ENCODE results near the gene BHLHE41. TPM values are rescaled to one million over a fixed set of nuclear protein-coding genes. Genes with fewer than 3 reads are reported as not detected.

BHLHE41 gene
- total RNA-seq, 1 donor from 2014 or later: 34.5 TPM

DNA sequence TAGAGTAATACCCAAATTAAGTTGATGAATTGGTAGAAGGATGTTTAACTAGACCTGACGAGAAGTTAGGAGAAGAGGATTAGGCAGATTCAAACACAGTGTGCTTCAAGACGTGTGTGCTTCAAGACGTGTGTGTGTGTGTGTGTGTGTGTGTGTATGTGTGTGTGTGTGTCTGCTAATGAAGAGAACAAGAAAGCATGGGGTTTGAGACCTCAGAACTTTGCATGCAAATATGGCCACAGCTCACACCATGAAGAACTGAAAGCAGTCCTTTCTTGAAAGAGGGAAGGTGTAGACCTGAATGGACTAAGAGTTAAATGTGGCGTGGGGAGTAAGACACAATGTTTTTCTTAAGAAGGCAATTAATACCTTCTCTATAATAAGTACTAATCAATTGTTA, 38.1 kb upstream of the BHLHE41 start:
- no peaks in the 10 kb centered on the region for H3K36me3 Mint-ChIP-seq (ENCODE audit: low read depth)
- no peaks in the 10 kb centered on the region for H3K27me3 Mint-ChIP-seq
- H3K4me3 Mint-ChIP-seq: no peak overlapping the region
- peak overlapping the region; percentile 67 for H3K27ac Mint-ChIP-seq
- POLR2A ChIA-PET: interaction anchor here (0.7 to 3.0 kb wide), 4 partner anchors 8 to 48 kb away, joined by 3 to 10 read pairs (median 4); partner anchors contain the start of gene BHLHE41
- DNase-seq: no peak
- no peaks in the 10 kb centered on the region for H3K9me3 Mint-ChIP-seq
- TF ChIP-seq, protein P1, sequence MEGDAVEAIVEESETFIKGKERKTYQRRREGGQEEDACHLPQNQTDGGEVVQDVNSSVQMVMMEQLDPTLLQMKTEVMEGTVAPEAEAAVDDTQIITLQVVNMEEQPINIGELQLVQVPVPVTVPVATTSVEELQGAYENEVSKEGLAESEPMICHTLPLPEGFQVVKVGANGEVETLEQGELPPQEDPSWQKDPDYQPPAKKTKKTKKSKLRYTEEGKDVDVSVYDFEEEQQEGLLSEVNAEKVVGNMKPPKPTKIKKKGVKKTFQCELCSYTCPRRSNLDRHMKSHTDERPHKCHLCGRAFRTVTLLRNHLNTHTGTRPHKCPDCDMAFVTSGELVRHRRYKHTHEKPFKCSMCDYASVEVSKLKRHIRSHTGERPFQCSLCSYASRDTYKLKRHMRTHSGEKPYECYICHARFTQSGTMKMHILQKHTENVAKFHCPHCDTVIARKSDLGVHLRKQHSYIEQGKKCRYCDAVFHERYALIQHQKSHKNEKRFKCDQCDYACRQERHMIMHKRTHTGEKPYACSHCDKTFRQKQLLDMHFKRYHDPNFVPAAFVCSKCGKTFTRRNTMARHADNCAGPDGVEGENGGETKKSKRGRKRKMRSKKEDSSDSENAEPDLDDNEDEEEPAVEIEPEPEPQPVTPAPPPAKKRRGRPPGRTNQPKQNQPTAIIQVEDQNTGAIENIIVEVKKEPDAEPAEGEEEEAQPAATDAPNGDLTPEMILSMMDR (IDR thresholded peaks at IDR 0.05): no peak
- intact Hi-C loops (cut with micrococcal nuclease): no loop called here
- ATAC-seq (ENCODE audit: low read depth): peak; percentile 74
- CTCF ChIA-PET: interaction anchor here (0.8 to 1.3 kb wide), 2 partner anchors 9 to 40 kb away, joined by 3 to 9 read pairs; no protein-coding TSS in a partner anchor
- H3K4me1 Mint-ChIP-seq: peaks cover 61% of the 10 kb centered on the region

DNA sequence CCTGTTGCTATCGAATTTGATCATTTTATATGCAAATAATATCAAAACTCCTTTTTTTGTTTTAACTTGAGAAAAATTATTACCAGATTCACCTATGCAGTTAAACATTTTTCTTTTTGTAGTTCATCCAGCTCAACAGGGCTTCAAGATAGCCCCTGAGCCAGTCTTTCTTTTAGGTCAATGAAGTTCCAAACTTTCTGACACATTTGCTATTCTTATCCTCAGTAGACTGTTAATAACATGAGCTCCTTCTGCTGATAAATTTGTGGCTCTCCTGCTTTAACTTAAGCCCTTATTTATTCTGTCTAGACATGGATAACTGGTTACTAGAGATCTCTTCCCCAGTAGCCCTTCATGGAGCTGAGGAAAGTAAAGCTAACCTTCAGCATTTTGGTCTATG, 37.3 kb upstream of the BHLHE41 start:
- peak overlapping the region; percentile 67 for H3K27ac Mint-ChIP-seq
- CTCF ChIA-PET: interaction anchor here (0.8 to 1.3 kb wide), 2 partner anchors 9 to 39 kb away, joined by 3 to 9 read pairs; no protein-coding TSS in a partner anchor
- peaks cover 68% of the 10 kb centered on the region for H3K4me1 Mint-ChIP-seq

DNA sequence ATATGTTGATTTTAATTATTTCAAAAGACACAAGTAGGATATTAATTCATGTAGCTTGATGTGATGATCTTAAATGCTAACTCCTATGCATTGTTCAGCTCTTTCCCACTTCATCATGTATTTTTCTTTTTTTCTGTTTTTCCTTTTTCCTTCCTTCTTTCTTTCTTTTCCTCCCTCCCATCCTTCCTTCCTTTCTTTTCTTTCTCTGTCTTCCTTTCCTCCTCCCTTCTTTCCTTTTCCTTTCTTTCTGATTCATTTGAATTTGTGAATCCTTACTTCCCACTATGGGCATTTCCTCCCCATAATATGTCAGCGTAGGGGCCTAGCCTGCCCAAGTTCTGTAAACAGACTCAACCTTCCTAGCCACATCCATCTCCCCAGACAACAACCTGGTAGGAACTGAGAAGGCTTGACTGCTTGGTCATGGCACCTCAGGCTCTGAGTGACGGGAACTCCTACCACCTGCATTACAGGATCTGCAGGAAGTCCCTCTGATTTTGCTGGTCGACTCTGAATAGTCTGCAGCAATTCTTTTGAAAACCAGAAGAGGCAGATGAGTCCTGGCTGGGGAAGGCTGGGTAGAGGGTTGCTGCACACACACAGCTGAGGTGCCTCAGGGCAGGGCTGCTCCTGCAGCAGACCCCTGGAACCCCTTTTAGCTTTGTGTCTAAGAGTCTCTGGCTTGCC, 33.4 kb upstream of the BHLHE41 start:
- Mint-ChIP-seq H3K4me3 (peak overlapping the region; percentile 41), H3K4me1 (peaks cover 97% of the 10 kb centered on the region), H3K9me3 (no peaks in the 10 kb centered on the region), H3K27ac (peak overlapping the region; percentile 87), H3K27me3 (no peaks in the 10 kb centered on the region), H3K36me3 (ENCODE audit: low read depth) (no peaks in the 10 kb centered on the region)
- ChIA-PET CTCF (interaction anchor here (0.9 to 5.7 kb wide), 6 partner anchors 36 to 160 kb away, joined by 4 to 74 read pairs (median 5); partner anchors contain the start of genes BHLHE41 and SSPN), POLR2A (interaction anchor here (0.5 to 7.1 kb wide), 9 partner anchors 31 to 309 kb away, joined by 3 to 189 read pairs (median 5); partner anchors contain the start of genes BHLHE41 and SSPN)
- DNase-seq (peak; percentile 21), ATAC-seq (ENCODE audit: low read depth) (peak; percentile 12)
- TF ChIP-seq, protein P1 (IDR thresholded peaks at IDR 0.05): no peak
- intact Hi-C loops (cut with micrococcal nuclease): no loop called here

More for the DNA sequence above, 37.3 kb upstream of the BHLHE41 start:
- DNase-seq: no peak
- no peaks in the 10 kb centered on the region for H3K9me3 Mint-ChIP-seq
- TF ChIP-seq, protein P1 (IDR thresholded peaks at IDR 0.05): no peak
- H3K36me3 Mint-ChIP-seq (ENCODE audit: low read depth): no peaks in the 10 kb centered on the region
- intact Hi-C loops (cut with micrococcal nuclease): no loop called here
- H3K4me3 Mint-ChIP-seq: no peak overlapping the region
- H3K27me3 Mint-ChIP-seq: no peaks in the 10 kb centered on the region
- ATAC-seq (ENCODE audit: low read depth): no peak
- POLR2A ChIA-PET: interaction anchor here (1.0 to 3.0 kb wide), 3 partner anchors 9 to 40 kb away, joined by 3 to 10 read pairs (median 4); partner anchors contain the start of gene BHLHE41

DNA sequence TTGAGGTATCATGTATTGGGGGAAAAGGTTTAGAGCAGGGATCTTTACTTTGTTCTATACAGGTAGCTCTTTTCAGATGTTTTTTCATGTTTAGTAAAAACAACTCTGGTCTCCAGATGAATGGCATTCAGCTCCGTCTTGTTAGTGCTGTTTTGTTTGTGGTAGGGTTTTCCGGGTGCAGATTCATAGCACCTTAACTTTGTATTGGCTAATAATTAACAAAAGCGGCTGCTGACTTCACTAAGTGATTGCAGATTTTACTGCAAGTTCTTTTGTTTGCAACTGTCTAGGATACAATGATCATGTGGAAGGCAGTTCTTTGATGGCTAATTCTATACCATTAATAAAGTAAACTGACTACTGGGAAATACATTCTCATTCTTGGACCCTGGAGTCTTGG, 32.2 kb upstream of the BHLHE41 start:
- ChIA-PET POLR2A (interaction anchor here (0.9 to 7.1 kb wide), 16 partner anchors 8 to 676 kb away, joined by 3 to 189 read pairs (median 8); partner anchors contain the start of genes BHLHE41, ITPR2 and SSPN), CTCF (interaction anchor here (0.7 to 5.7 kb wide), 7 partner anchors 26 to 309 kb away, joined by 3 to 74 read pairs (median 4); partner anchors contain the start of gene BHLHE41)
- intact Hi-C loops (cut with micrococcal nuclease): loop anchor here (2.0 kb wide), 3 partner anchors 38 to 782 kb away; partner anchors contain the start of genes FGFR1OP2 and SSPN
- H3K36me3 Mint-ChIP-seq (ENCODE audit: low read depth): no peaks in the 10 kb centered on the region
- peak overlapping the region; percentile 97 for H3K27ac Mint-ChIP-seq
- no peaks in the 10 kb centered on the region for H3K27me3 Mint-ChIP-seq
- DNase-seq (no peak), ATAC-seq (ENCODE audit: low read depth) (peak; percentile 3)
- H3K4me1 Mint-ChIP-seq: peaks cover 93% of the 10 kb centered on the region
- no peaks in the 10 kb centered on the region for H3K9me3 Mint-ChIP-seq
- H3K4me3 Mint-ChIP-seq: peak overlapping the region; percentile 78
- TF ChIP-seq, protein P1 (IDR thresholded peaks at IDR 0.05): no peak
